H1 (cell line): ENCODE data around the gene ARHGAP15. TPM values are rescaled to one million over a fixed set of nuclear protein-coding genes. Genes with fewer than 3 reads are reported as not detected.

Source experiments
- CTCF ChIA-PET: fragments of 300-600 bp; sonication (Branson Sonifier 250); formaldehyde crosslinking; loops from one replicate; lab custom pipeline; 2021; ENCODE audit not compliant: partially characterized antibody; lab: Charles Lee
- POLR2A ChIA-PET: fragments of 300-600 bp; sonication (Branson Sonifier 250); formaldehyde crosslinking; loops from one replicate; lab custom pipeline; 2021; ENCODE audit warnings: inconsistent platforms; ENCODE audit not compliant: partially characterized antibody; lab: Charles Lee
- DNase-seq, 2 experiments: peaks; one replicate each; pipeline versions ENCODE4 v3.0.0 to v3.0.0-alpha.2; 2010 to 2022; ENCODE audit warnings: low spot score in 2 of 2, low read depth in 1 of 2, mixed read lengths in 1 of 2
- FAIRE-seq: peaks from 2 replicates; lab custom pipeline; 2011; peaks lifted over from hg19 to GRCh38; lab: Jason Lieb, UNC
- H2AFZ ChIP-seq: 2 replicates; pipeline ENCODE4 v1.8.1; 2012; ENCODE audit warnings: low read length, inconsistent platforms
- H2AK5ac ChIP-seq: 2 replicates; pipeline ENCODE4 v1.6.1; 2013; ENCODE audit warnings: low read depth, low read length
- H2BK120ac ChIP-seq: replicated peaks from 2 replicates; pipeline ENCODE3; 2013; ENCODE audit warnings: low read depth, low read length, inconsistent platforms
- H2BK12ac ChIP-seq: 2 replicates; pipeline ENCODE4 v1.6.1; 2013; ENCODE audit warnings: low read depth, low read length
- H2BK15ac ChIP-seq: 2 replicates; pipeline ENCODE4 v1.6.1; 2013; ENCODE audit warnings: low read length
- H2BK20ac ChIP-seq: 2 replicates; pipeline ENCODE4 v1.6.1; 2013; ENCODE audit warnings: low read length
- H2BK5ac ChIP-seq: 2 replicates; pipeline ENCODE4 v1.6.1; 2013; ENCODE audit warnings: low read depth, low read length
- H3K14ac ChIP-seq: 2 replicates; pipeline ENCODE4 v1.6.1; 2013; ENCODE audit warnings: inconsistent platforms; ENCODE audit not compliant: insufficient read length
- H3K18ac ChIP-seq: 2 replicates; pipeline ENCODE4 v1.6.1; 2013; ENCODE audit warnings: low read length; ENCODE audit errors: extremely low read depth
- H3K23ac ChIP-seq: 2 replicates; pipeline ENCODE4 v1.6.1; 2013; ENCODE audit warnings: inconsistent platforms; ENCODE audit not compliant: insufficient read length
- H3K23me2 ChIP-seq: 2 replicates; pipeline ENCODE4 v1.6.1; 2013; ENCODE audit warnings: low read depth, low read length
- H3K27ac ChIP-seq: 2 replicates; pipeline ENCODE4 v1.6.1; 2011; ENCODE audit warnings: low read depth, low read length, inconsistent platforms
- H3K27me3 ChIP-seq, 4 experiments: replicated peaks in 1 of 4; 1 replicate in 1 of 4; 2 replicates in 3 of 4; pipeline versions ENCODE4 v1.6.1 to v1.8.1; 2011 to 2013; ENCODE audit warnings: low read length in 3 of 4, mild to moderate bottlenecking in 3 of 4, inconsistent platforms in 2 of 4, mixed read lengths in 2 of 4, moderate library complexity in 1 of 4; ENCODE audit not compliant: control insufficient read depth in 3 of 4, insufficient read depth in 3 of 4; ENCODE audit errors: extremely low read depth in 1 of 4
- H3K36me3 ChIP-seq, 4 experiments: 2 replicates each; pipeline versions ENCODE4 v1.6.1 to v1.8.1; 2011 to 2013; ENCODE audit warnings: mild to moderate bottlenecking in 4 of 4, low read length in 3 of 4, moderate library complexity in 2 of 4, control low read depth in 1 of 4, inconsistent platforms in 1 of 4; ENCODE audit not compliant: insufficient read depth in 4 of 4, control insufficient read depth in 2 of 4
- H3K4ac ChIP-seq: replicated peaks from 2 replicates; pipeline ENCODE3; 2013; ENCODE audit warnings: low read length, low read depth, mixed read lengths, inconsistent platforms; ENCODE audit not compliant: insufficient read length
- H3K4me1 ChIP-seq, 4 experiments: replicated peaks in 1 of 4; 1 replicate in 1 of 4; 2 replicates in 3 of 4; pipeline versions ENCODE4 v1.6.1 to v1.8.1; 2011 to 2013; ENCODE audit warnings: low read length in 3 of 4, inconsistent platforms in 2 of 4, mixed read lengths in 1 of 4; ENCODE audit not compliant: insufficient read depth in 4 of 4, control insufficient read depth in 3 of 4
- H3K4me2 ChIP-seq, 2 experiments: 2 replicates each; pipeline versions ENCODE4 v1.6.1 to v1.8.1; 2011 to 2013; ENCODE audit warnings: low read depth in 2 of 2, low read length in 2 of 2, control low read depth in 1 of 2, inconsistent platforms in 1 of 2, mild to moderate bottlenecking in 1 of 2; ENCODE audit not compliant: insufficient read depth in 1 of 2
- H3K4me3 ChIP-seq, 4 experiments: fragments of 200-600, 300-600 bp in 1 of 4; sonication (generic), shearing (Covaris generic), sonication (Bioruptor Twin) in 1 of 4; 2 replicates each; pipeline versions ENCODE4 v1.5.1 to v1.8.1; 2011 to 2016; ENCODE audit warnings: low read length in 4 of 4, low read depth in 3 of 4, control low read depth in 2 of 4, inconsistent platforms in 2 of 4, mild to moderate bottlenecking in 2 of 4, mixed read lengths in 1 of 4, moderate library complexity in 1 of 4; ENCODE audit not compliant: insufficient read depth in 2 of 4; ENCODE audit errors: extremely low read depth in 1 of 4
- H3K56ac ChIP-seq: replicated peaks from 2 replicates; pipeline ENCODE3; 2013; ENCODE audit warnings: low read depth, mild to moderate bottlenecking, mixed read lengths, low read length, inconsistent platforms; ENCODE audit not compliant: insufficient read length
- H3K79me1 ChIP-seq: 2 replicates; pipeline ENCODE4 v1.6.1; 2013; ENCODE audit warnings: low read depth, low read length, control low read depth
- H3K79me2 ChIP-seq, 2 experiments: 2 replicates each; pipeline versions ENCODE4 v1.6.1 to v1.8.1; 2012 to 2013; ENCODE audit warnings: low read length in 2 of 2, mild to moderate bottlenecking in 2 of 2, inconsistent platforms in 1 of 2; ENCODE audit not compliant: insufficient read depth in 2 of 2, control insufficient read depth in 1 of 2
- H3K9ac ChIP-seq, 4 experiments: replicated peaks in 1 of 4; 1 replicate in 1 of 4; 2 replicates in 3 of 4; pipeline versions ENCODE4 v1.6.1 to v1.8.1; 2011 to 2013; ENCODE audit warnings: low read depth in 3 of 4, low read length in 3 of 4, control low read depth in 2 of 4, mild to moderate bottlenecking in 2 of 4, moderate library complexity in 2 of 4, inconsistent platforms in 1 of 4; ENCODE audit errors: extremely low read depth in 1 of 4
- H3K9me3 ChIP-seq, 2 experiments: 2 replicates each; pipeline versions ENCODE4 v1.6.1 to v1.8.1; 2012 to 2013; ENCODE audit warnings: mild to moderate bottlenecking in 2 of 2, moderate library complexity in 2 of 2, control low read depth in 1 of 2, inconsistent platforms in 1 of 2, low read depth in 1 of 2, low read length in 1 of 2, mixed read lengths in 1 of 2; ENCODE audit not compliant: insufficient read depth in 2 of 2
- H4K20me1 ChIP-seq, 2 experiments: replicated peaks in 1 of 2; 2 replicates each; pipeline versions ENCODE3 to v1.8.1; 2011 to 2013; ENCODE audit warnings: inconsistent platforms in 2 of 2, low read length in 2 of 2, mild to moderate bottlenecking in 1 of 2; ENCODE audit not compliant: insufficient read depth in 2 of 2, control insufficient read depth in 1 of 2
- H4K5ac ChIP-seq: 2 replicates; pipeline ENCODE4 v1.6.1; 2013; ENCODE audit warnings: low read length, low read depth, mixed read lengths, inconsistent platforms; ENCODE audit not compliant: insufficient read length
- H4K8ac ChIP-seq: 2 replicates; pipeline ENCODE4 v1.8.0; 2013; ENCODE audit warnings: mild to moderate bottlenecking, moderate library complexity, low read length, inconsistent platforms; ENCODE audit not compliant: insufficient read depth; ENCODE audit errors: extremely low read depth
- H4K91ac ChIP-seq: replicated peaks from 2 replicates; pipeline ENCODE3; 2013; ENCODE audit warnings: low read length, mixed read lengths, inconsistent platforms; ENCODE audit not compliant: insufficient read length
- BACH1 ChIP-seq: IDR thresholded peaks from 2 replicates; pipeline ENCODE4 v1.6.1; 2012; ENCODE audit warnings: low read length, improper control_type of control experiment
- CBX5 ChIP-seq: fragments of 300-800, 300-1000 bp; sonication (generic); IDR thresholded peaks from 2 replicates; pipeline ENCODE4 v1.7.1; 2016; ENCODE audit warnings: antibody characterized with exemption, low read length, low read depth
- CHD2 ChIP-seq: IDR thresholded peaks from 2 replicates; pipeline ENCODE4 v1.6.1; 2012; ENCODE audit warnings: low read length, improper control_type of control experiment
- CREB1 ChIP-seq: IDR thresholded peaks from 2 replicates; pipeline ENCODE4 v1.6.1; 2012; ENCODE audit warnings: inconsistent platforms
- EGR1 ChIP-seq: IDR thresholded peaks from 2 replicates; pipeline ENCODE4 v1.6.1; 2011; ENCODE audit warnings: low read depth, low read length, borderline replicate concordance
- FOSL1 ChIP-seq: IDR thresholded peaks from 2 replicates; pipeline ENCODE4 v1.6.1; 2011; ENCODE audit warnings: mild to moderate bottlenecking, low read depth, low read length, moderate library complexity; ENCODE audit not compliant: insufficient read depth
- HDAC2 ChIP-seq, 2 experiments: fragments of 300-600 bp in 1 of 2; sonication (generic) in 1 of 2; IDR thresholded peaks; 2 replicates each; pipeline ENCODE4 v1.6.1; 2011 to 2012; ENCODE audit warnings: low read depth in 2 of 2, low read length in 2 of 2, mild to moderate bottlenecking in 2 of 2, moderate library complexity in 2 of 2, borderline replicate concordance in 1 of 2, inconsistent platforms in 1 of 2
- HDAC6 ChIP-seq: IDR thresholded peaks from one replicate; pipeline ENCODE4 v1.7.1; 2012; ENCODE audit warnings: low read depth, mild to moderate bottlenecking, inconsistent platforms, low read length, moderate library complexity
- KDM5A ChIP-seq: fragments of 200-600 bp; IDR thresholded peaks from 2 replicates; pipeline ENCODE4 v1.7.1; 2012; ENCODE audit warnings: mild to moderate bottlenecking, low read length, inconsistent platforms, mixed read lengths
- TBP ChIP-seq: IDR thresholded peaks from 2 replicates; pipeline ENCODE4 v1.6.1; 2011; ENCODE audit warnings: low read depth, low read length, improper control_type of control experiment
- WGBS, 2 experiments: shearing (Covaris generic) in 1 of 2; methylation state at CpG; one replicate each; pipeline versions ENCODE4 v1.1.6 to v1.1.7; 2013 to 2015; ENCODE audit warnings: low lambda C conversion rate in 2 of 2, mixed read lengths in 2 of 2, inconsistent platforms in 1 of 2, low coverage in 1 of 2, missing lambda C conversion rate in 1 of 2; ENCODE audit not compliant: insufficient replicate concordance in 2 of 2, insufficient coverage in 1 of 2, insufficient read length in 1 of 2; ENCODE audit errors: extremely low coverage in 1 of 2, missing lambda C conversion rate in 1 of 2; 5-methylcytosine and 5-hydroxymethylcytosine counted together
- polyA plus RNA-seq, 7 experiments: library from polyadenylated mRNA; depleted of rRNA in 3 of 7; stranded (reverse) in 5 of 7; unstranded in 2 of 7; fragments of >200 nt in 5 of 7; fragments of 200-250 nt in 2 of 7; gene quantifications; 1 replicate in 5 of 7; 2 replicates in 1 of 7; 4 replicates in 1 of 7; pipeline versions ENCODE4 v1.2.1 to v1.2.3, GENCODE V29; 2011 to 2013; ENCODE audit warnings: missing spikeins in 2 of 7, mixed read lengths in 2 of 7
- total RNA-seq: library from RNA; stranded (reverse); fragmentation: NEBNext Ultra II Directional; extraction: Animal tissue kit (Norgen Biotek cat#: 25700); gene quantifications from 2 replicates; pipeline ENCODE4 v1.2.1, GENCODE V29; 2021
- TF ChIP-seq, protein P1 (sequence below), 3 experiments: IDR thresholded peaks; 1 replicate in 2 of 3; 2 replicates in 1 of 3; pipeline versions ENCODE4 v1.5.1 to v1.6.1; 2011; ENCODE audit warnings: low read length in 3 of 3, mild to moderate bottlenecking in 3 of 3, inconsistent platforms in 2 of 3, low read depth in 1 of 3, moderate library complexity in 1 of 3; ENCODE audit not compliant: insufficient read depth in 1 of 3; ENCODE audit errors: control extremely low read depth in 1 of 3

The ARHGAP15 gene
- total and polyA plus RNA-seq, 2 of the 8 experiments (the other 6 are each of a cell fraction or from before 2014, with no cell fraction given) = not detected

DNA sequence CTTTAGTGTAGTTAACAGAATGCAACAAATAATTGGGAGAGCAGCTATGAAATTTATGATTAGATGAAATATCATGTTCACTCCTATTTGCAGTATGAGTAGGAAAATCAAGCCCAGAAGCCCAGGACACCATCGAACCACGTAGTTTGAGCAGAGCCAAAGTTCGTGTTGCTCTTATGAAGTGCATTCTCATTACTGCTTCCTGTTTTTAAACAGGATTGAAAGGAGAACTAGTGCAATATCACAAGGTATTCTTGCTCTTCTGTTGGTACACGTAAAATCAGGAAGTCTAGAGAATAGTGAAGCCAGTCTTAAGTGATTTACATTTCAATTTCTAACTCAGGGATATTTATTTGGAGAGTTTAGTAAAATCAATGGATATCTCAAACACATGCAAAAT is 21.1 kb downstream of the ARHGAP15 start:
- no peaks in the 10 kb centered on the region for H3K79me2 ChIP-seq
- no peak overlapping the region for H3K9ac ChIP-seq
- no peak overlapping the region for H4K5ac ChIP-seq
- H3K4ac ChIP-seq = no peak overlapping the region
- WGBS, 2 experiments = 93% methylated on average over 4 of the region's 4 CpGs; no CpG with 5 or more reads in 1 of the 2 experiments
- H3K36me3 ChIP-seq = no peaks in the 10 kb centered on the region
- no peaks in the 10 kb centered on the region for H3K9me3 ChIP-seq
- no peaks in the 10 kb centered on the region for H3K79me1 ChIP-seq
- no peak overlapping the region for H3K18ac ChIP-seq
- H2AFZ ChIP-seq = no peak overlapping the region
- CTCF ChIA-PET = no interaction called here
- H2BK5ac ChIP-seq = no peak overlapping the region
- H3K23me2 ChIP-seq = no peaks in the 10 kb centered on the region
- POLR2A ChIA-PET = no interaction called here
- no peak overlapping the region for H4K91ac ChIP-seq
- no peaks in the 10 kb centered on the region for H3K27me3 ChIP-seq
- H3K27ac ChIP-seq = no peak overlapping the region
- no peaks in the 10 kb centered on the region for H3K4me1 ChIP-seq
- no peak overlapping the region for H2BK20ac ChIP-seq
- no peak overlapping the region for H2AK5ac ChIP-seq
- H4K20me1 ChIP-seq = no peaks in the 10 kb centered on the region
- H3K23ac ChIP-seq = no peak overlapping the region
- DNase-seq (no peak), FAIRE-seq (no peak)
- no peak overlapping the region for H3K4me2 ChIP-seq
- H3K14ac ChIP-seq = no peak overlapping the region
- no peak overlapping the region for H2BK12ac ChIP-seq
- no peak overlapping the region for H2BK15ac ChIP-seq
- H3K4me3 ChIP-seq = no peak overlapping the region
- no peak overlapping the region for H2BK120ac ChIP-seq
- no peak overlapping the region for H3K56ac ChIP-seq
- H4K8ac ChIP-seq = no peak overlapping the region
- no peak for TF ChIP-seq HDAC6
- TF ChIP-seq HDAC2 (IDR thresholded peaks at IDR 0.05; ENCODE audit: borderline replicate concordance in 1 of 2, low read depth in 2 of 2, low read length in 2 of 2) = no peak
- no peak for TF ChIP-seq BACH1
- TF ChIP-seq, protein P1, sequence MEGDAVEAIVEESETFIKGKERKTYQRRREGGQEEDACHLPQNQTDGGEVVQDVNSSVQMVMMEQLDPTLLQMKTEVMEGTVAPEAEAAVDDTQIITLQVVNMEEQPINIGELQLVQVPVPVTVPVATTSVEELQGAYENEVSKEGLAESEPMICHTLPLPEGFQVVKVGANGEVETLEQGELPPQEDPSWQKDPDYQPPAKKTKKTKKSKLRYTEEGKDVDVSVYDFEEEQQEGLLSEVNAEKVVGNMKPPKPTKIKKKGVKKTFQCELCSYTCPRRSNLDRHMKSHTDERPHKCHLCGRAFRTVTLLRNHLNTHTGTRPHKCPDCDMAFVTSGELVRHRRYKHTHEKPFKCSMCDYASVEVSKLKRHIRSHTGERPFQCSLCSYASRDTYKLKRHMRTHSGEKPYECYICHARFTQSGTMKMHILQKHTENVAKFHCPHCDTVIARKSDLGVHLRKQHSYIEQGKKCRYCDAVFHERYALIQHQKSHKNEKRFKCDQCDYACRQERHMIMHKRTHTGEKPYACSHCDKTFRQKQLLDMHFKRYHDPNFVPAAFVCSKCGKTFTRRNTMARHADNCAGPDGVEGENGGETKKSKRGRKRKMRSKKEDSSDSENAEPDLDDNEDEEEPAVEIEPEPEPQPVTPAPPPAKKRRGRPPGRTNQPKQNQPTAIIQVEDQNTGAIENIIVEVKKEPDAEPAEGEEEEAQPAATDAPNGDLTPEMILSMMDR (IDR thresholded peaks at IDR 0.05; ENCODE audit: control extremely low read depth in 1 of 3, insufficient read depth in 1 of 3, low read depth in 1 of 3, low read length in 3 of 3) = no peak
- no peak for TF ChIP-seq FOSL1
- no peak for TF ChIP-seq TBP
- no peak for TF ChIP-seq CREB1
- TF ChIP-seq KDM5A = no peak
- TF ChIP-seq CHD2 = no peak
- TF ChIP-seq CBX5 = no peak
- TF ChIP-seq EGR1 = no peak
- TF ChIP-seq, all 59 proteins: peak for 0
